Body of pancreas (tissue), 4 donors: ENCODE measurements around the gene NOVA1. TPM values are rescaled to one million over a fixed set of nuclear protein-coding genes. Genes with fewer than 3 reads are reported as not detected.

Experiments
- ATAC-seq: fragments of 150-250 bp; one replicate; pipeline ENCODE4 v1.9.1; 2016
- DNase-seq, 4 donors: peaks; one replicate each; pipeline ENCODE4 v3.0.0-alpha.2; 2019
- H3K27ac ChIP-seq, 4 donors: fragments of 200-600 bp; sonication (generic); 1 replicate in 3 of 4; 2 replicates in 1 of 4; pipeline versions ENCODE4 v1.5.1 to v1.6.1; 2016 to 2019; ENCODE audit warnings: mild to moderate bottlenecking in 1 of 4, mixed read lengths in 1 of 4, moderate library complexity in 1 of 4
- H3K27me3 ChIP-seq, 2 donors: fragments of 200-600 bp; sonication (generic); one replicate each; pipeline ENCODE4 v1.6.0; 2016; ENCODE audit warnings: mild to moderate bottlenecking in 1 of 2
- H3K36me3 ChIP-seq, 2 donors: fragments of 200-600 bp; sonication (generic); replicated peaks in 1 of 2; 2 replicates each; pipeline ENCODE4 v1.5.1; 2016; ENCODE audit warnings: low read depth in 2 of 2; ENCODE audit not compliant: insufficient read depth in 1 of 2
- H3K4me1 ChIP-seq: fragments of 200-600 bp; sonication (generic); one replicate; pipeline ENCODE4 v1.6.0; 2016
- H3K4me3 ChIP-seq, 2 donors: fragments of 200-600 bp; sonication (generic); 1 replicate in 1 of 2; 2 replicates in 1 of 2; pipeline ENCODE4 v1.5.1; 2016 to 2019
- H3K9me3 ChIP-seq, 3 donors: fragments of 200-600 bp; sonication (generic); 1 replicate in 2 of 3; 2 replicates in 1 of 3; pipeline ENCODE4 v1.5.1; 2016
- POLR2A ChIP-seq, 3 donors: fragments of 450-650 bp; IDR thresholded peaks; one replicate each; pipeline ENCODE4 v1.6.1; 2016; ENCODE audit warnings: antibody characterized with exemption in 3 of 3, mild to moderate bottlenecking in 2 of 3
- WGBS, 2 donors: methylation state at CpG; one replicate each; pipeline ENCODE4 v1.1.5; 2017; 5-methylcytosine and 5-hydroxymethylcytosine counted together
- intact Hi-C: fragments of 100-400 bp; cut with DNase I; formaldehyde crosslinking; loops from one replicate; pipeline ENCODE4 v1.15.1; 2023
- total RNA-seq, 2 donors: library from RNA; depleted of rRNA; stranded (reverse); fragments of >200 nt; gene quantifications; one replicate each; pipeline ENCODE4 v1.1.0, GENCODE V29; 2016
- TF ChIP-seq, protein P1 (sequence below), 7 experiments: fragments of 450-650 bp in 4 of 7; fragments of 200-600 bp in 3 of 7; sonication (generic) in 3 of 7; IDR thresholded peaks; one replicate each; pipeline ENCODE4 v1.5.1; 2016 to 2019; ENCODE audit warnings: antibody characterized with exemption in 7 of 7

The NOVA1 gene
- total RNA-seq, 2 donors from 2014 or later: 0.78 to 6.9 TPM

DNA sequence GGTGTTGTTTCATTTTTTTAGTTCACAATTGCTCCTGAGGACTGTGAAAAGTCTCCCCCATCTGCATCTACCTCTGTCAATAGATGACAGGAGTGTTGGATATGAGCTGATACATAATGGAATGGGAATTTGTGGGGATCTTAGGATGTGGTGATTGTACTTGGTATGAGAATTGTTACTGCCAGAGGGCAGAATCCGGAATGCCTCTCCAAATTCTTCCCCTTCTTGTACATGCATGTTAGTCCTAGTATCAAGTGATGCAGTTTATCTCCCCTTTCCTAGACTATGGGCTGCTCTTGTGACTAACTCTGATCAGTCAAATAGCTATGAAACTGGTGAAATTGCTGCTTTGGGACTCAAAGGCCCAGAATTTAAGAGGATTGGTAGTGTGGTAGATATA, 24.8 kb upstream of the NOVA1 start:
- DNase-seq (no peak), ATAC-seq (no peak)
- no peak overlapping the region for H3K27ac ChIP-seq
- H3K9me3 ChIP-seq: no peaks in the 10 kb centered on the region
- WGBS, 2 donors: 57 to 75% methylated on average over 1 of the region's 1 CpG
- no peaks in the 10 kb centered on the region for H3K4me1 ChIP-seq
- no peak overlapping the region for H3K4me3 ChIP-seq
- no peaks in the 10 kb centered on the region for H3K27me3 ChIP-seq
- no peak for TF ChIP-seq POLR2A (IDR thresholded peaks at IDR 0.05)
- TF ChIP-seq, protein P1, sequence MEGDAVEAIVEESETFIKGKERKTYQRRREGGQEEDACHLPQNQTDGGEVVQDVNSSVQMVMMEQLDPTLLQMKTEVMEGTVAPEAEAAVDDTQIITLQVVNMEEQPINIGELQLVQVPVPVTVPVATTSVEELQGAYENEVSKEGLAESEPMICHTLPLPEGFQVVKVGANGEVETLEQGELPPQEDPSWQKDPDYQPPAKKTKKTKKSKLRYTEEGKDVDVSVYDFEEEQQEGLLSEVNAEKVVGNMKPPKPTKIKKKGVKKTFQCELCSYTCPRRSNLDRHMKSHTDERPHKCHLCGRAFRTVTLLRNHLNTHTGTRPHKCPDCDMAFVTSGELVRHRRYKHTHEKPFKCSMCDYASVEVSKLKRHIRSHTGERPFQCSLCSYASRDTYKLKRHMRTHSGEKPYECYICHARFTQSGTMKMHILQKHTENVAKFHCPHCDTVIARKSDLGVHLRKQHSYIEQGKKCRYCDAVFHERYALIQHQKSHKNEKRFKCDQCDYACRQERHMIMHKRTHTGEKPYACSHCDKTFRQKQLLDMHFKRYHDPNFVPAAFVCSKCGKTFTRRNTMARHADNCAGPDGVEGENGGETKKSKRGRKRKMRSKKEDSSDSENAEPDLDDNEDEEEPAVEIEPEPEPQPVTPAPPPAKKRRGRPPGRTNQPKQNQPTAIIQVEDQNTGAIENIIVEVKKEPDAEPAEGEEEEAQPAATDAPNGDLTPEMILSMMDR (IDR thresholded peaks at IDR 0.05): no peak
- intact Hi-C loops: no loop called here
- H3K36me3 ChIP-seq: no peaks in the 10 kb centered on the region

- no peaks in the 10 kb centered on the region for H3K4me1 ChIP-seq
- H3K36me3 ChIP-seq: no peaks in the 10 kb centered on the region
- H3K4me3 ChIP-seq: no peak overlapping the region
- no peak for DNase-seq
- H3K27ac ChIP-seq: no peak overlapping the region
- H3K27me3 ChIP-seq: no peaks in the 10 kb centered on the region
- WGBS, 2 donors: 62 to 71% methylated on average over 2 of the region's 2 CpGs
- no peak for ATAC-seq
- intact Hi-C loops: no loop called here
- no peaks in the 10 kb centered on the region for H3K9me3 ChIP-seq
- TF ChIP-seq, protein P1 (IDR thresholded peaks at IDR 0.05): no peak
- TF ChIP-seq POLR2A (IDR thresholded peaks at IDR 0.05): no peak
Observed at GRCh38 chr14:26621807-26622560, 24.2 kb upstream of the NOVA1 start.

DNA sequence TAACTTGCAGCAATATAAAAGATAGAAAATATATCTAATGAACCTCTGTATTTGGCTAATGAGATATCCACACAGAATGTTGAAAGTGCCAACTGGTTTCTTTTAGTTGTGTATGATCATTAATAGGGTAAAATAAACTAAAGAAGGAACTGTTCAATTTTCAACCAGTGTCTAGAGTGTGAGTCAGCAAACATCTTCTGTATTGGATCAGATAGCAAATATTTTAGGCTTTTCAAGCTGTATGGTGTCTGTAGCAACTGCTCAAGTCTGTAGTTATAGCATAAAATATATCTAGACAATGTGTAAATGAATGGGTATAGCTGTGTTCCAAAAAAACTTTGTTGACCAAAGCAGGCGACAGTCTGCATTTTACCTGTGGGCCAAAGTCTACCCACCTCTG, 23.5 kb upstream of the NOVA1 start:
- TF ChIP-seq, protein P1 (IDR thresholded peaks at IDR 0.05): no peak
- TF ChIP-seq POLR2A (IDR thresholded peaks at IDR 0.05): no peak

GRCh38 chr14:26611259-26611658, 13.4 kb upstream of the NOVA1 start:
- Histone ChIP-seq H3K4me3 (no peak overlapping the region), H3K9me3 (peaks cover 0 to 3% (median 0%) of the 10 kb centered on the region in 3 donors), H3K27me3 (no peaks in the 10 kb centered on the region), H3K27ac (no peak overlapping the region), H3K4me1 (no peaks in the 10 kb centered on the region), H3K36me3 (no peaks in the 10 kb centered on the region)
- TF ChIP-seq, protein P1 (IDR thresholded peaks at IDR 0.05): no peak
- no peak for TF ChIP-seq POLR2A (IDR thresholded peaks at IDR 0.05)
- DNase-seq (no peak), ATAC-seq (no peak)
- intact Hi-C loops: no loop called here

More for the DNA sequence above, 23.5 kb upstream of the NOVA1 start:
- intact Hi-C loops: no loop called here
- DNase-seq: no peak
- H3K9me3 ChIP-seq: no peaks in the 10 kb centered on the region
- 78 to 88% methylated on average over 1 of the region's 1 CpG for WGBS, 2 donors
- no peak overlapping the region for H3K27ac ChIP-seq
- no peak for ATAC-seq
- H3K36me3 ChIP-seq: no peaks in the 10 kb centered on the region
- H3K27me3 ChIP-seq: no peaks in the 10 kb centered on the region
- H3K4me1 ChIP-seq: no peaks in the 10 kb centered on the region
- no peak overlapping the region for H3K4me3 ChIP-seq

DNA sequence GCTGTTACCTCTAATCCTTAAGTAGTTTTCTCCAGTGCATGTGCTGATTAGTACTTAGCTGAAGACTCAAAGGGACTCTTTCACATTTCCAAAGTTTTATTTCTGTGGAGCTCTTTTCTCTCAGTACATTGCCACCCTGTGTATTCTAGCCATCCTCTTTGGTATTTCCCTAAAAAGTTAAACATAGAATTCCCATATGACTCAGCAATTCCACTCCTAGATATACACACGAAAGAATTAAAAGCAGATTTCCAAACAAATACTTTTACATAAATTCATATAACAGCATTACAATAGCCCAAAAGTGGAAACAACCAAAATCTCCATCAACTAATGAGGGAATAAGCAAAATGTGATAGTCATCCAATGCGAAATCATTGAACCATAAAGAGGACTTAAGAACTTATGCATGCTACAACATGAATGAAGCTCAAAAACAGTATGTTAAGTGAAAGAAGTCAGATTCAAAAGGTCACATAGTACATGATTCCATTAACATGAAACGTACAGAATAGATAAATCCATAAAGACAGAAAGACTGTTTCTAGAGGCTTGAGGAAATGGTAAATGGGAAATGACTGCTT, 9.0 kb upstream of the NOVA1 start:
- 49 to 54% methylated on average over 3 of the region's 3 CpGs for WGBS, 2 donors
- H3K27ac ChIP-seq: no peak overlapping the region
- no peak for ATAC-seq

More for the DNA sequence above, 9.0 kb upstream of the NOVA1 start:
- no peak for DNase-seq
- H3K4me3 ChIP-seq: no peak overlapping the region
- no peaks in the 10 kb centered on the region for H3K27me3 ChIP-seq
- no peaks in the 10 kb centered on the region for H3K36me3 ChIP-seq
- TF ChIP-seq, protein P1 (IDR thresholded peaks at IDR 0.05): no peak
- no peak for TF ChIP-seq POLR2A (IDR thresholded peaks at IDR 0.05)
- H3K9me3 ChIP-seq: no peaks in the 10 kb centered on the region
- intact Hi-C loops: no loop called here
- H3K4me1 ChIP-seq: no peaks in the 10 kb centered on the region
